SIG-M5 treated with dmso at 0.1 percent for 504 hours (cell line): ENCODE measurements around the gene PPT2.

Source experiments
- DNase-seq: peaks from one replicate; lab custom pipeline; 2025; ENCODE audit not compliant: unreplicated experiment; lab: John Stamatoyannopoulos, UW

PPT2 gene

GRCh38 chr6:32153564-32154513, at the start of gene PPT2:
PPT2 (plus strand) TSS chr6:32154141; CDS start chr6:32154595, 454 bp downstream.
- DNase-seq: peak; percentile 83

- no peak for DNase-seq
Measured at GRCh38 chr6:32105433-32105832, 48.5 kb upstream of the PPT2 start.

- DNase-seq: no peak
Measured at GRCh38 chr6:32107406-32107805, 46.5 kb upstream of the PPT2 start.

- DNase-seq: no peak
Measured at GRCh38 chr6:32108094-32108627, 45.8 kb upstream of the PPT2 start.

GRCh38 chr6:32108727-32109113, 45.2 kb upstream of the PPT2 start:
- DNase-seq: no peak

GRCh38 chr6:32109114-32109764, 44.7 kb upstream of the PPT2 start, which contains the start of gene TNXB:
TNXB (minus strand) TSS chr6:32109338; CDS start chr6:32098198, 11,140 bp downstream.
- no peak for DNase-seq

- no peak for DNase-seq
Measured at GRCh38 chr6:32109765-32110160, 44.2 kb upstream of the PPT2 start.

GRCh38 chr6:32110632-32111031, 43.3 kb upstream of the PPT2 start:
- no peak for DNase-seq

- DNase-seq: no peak
Measured at GRCh38 chr6:32111424-32112066, 42.4 kb upstream of the PPT2 start.

- no peak for DNase-seq
Measured at GRCh38 chr6:32112431-32112980, 41.4 kb upstream of the PPT2 start.

- DNase-seq: no peak
Measured at GRCh38 chr6:32113386-32114352, 40.3 kb upstream of the PPT2 start.

- DNase-seq: no peak
Measured at GRCh38 chr6:32114796-32115195, 39.1 kb upstream of the PPT2 start.

GRCh38 chr6:32115623-32116022, 38.3 kb upstream of the PPT2 start:
- no peak for DNase-seq

GRCh38 chr6:32116674-32117073, 37.3 kb upstream of the PPT2 start:
- peak; percentile 27 for DNase-seq

- no peak for DNase-seq
Measured at GRCh38 chr6:32117461-32117860, 36.5 kb upstream of the PPT2 start.

- DNase-seq: peak; percentile 49
Measured at GRCh38 chr6:32118782-32119628, 34.9 kb upstream of the PPT2 start.

- DNase-seq: no peak
Measured at GRCh38 chr6:32120573-32121059, 33.3 kb upstream of the PPT2 start.

GRCh38 chr6:32123681-32124080, 30.3 kb upstream of the PPT2 start:
- no peak for DNase-seq

- no peak for DNase-seq
Measured at GRCh38 chr6:32126880-32127279, 27.1 kb upstream of the PPT2 start.
